Uterus (tissue), 4 donors: ENCODE data around the gene LIMCH1. TPM values are rescaled to one million over a fixed set of nuclear protein-coding genes. Genes with fewer than 3 reads are reported as not detected.
A peak's percentile ranks its signal among the peaks of the same experiment; 100 is the strongest.

ENCODE experiments used
- DNase-seq, 2 donors: peaks; one replicate each; pipeline ENCODE4 v3.0.0-alpha.2; 2019 to 2020
- H3K27ac ChIP-seq, 2 donors: fragments of 200-600 bp; sonication (generic); 1 replicate in 1 of 2; 2 replicates in 1 of 2; pipeline ENCODE4 v1.5.1; 2016 to 2018
- H3K27me3 ChIP-seq, 2 donors: fragments of 200-600 bp; sonication (generic); one replicate each; pipeline ENCODE4 v1.5.1; 2018 to 2019; ENCODE audit warnings: control low read depth in 1 of 2
- H3K36me3 ChIP-seq, 2 donors: fragments of 200-600 bp; sonication (generic); one replicate each; pipeline ENCODE4 v1.5.1; 2019; ENCODE audit warnings: control low read depth in 1 of 2
- H3K4me1 ChIP-seq, 2 donors: fragments of 200-600 bp; sonication (generic); one replicate each; pipeline ENCODE4 v1.5.1; 2018 to 2019; ENCODE audit warnings: control low read depth in 1 of 2
- H3K4me3 ChIP-seq, 2 donors: fragments of 200-600 bp; sonication (generic); 1 replicate in 1 of 2; 2 replicates in 1 of 2; pipeline ENCODE4 v1.5.1; 2018 to 2019; ENCODE audit warnings: mild to moderate bottlenecking in 1 of 2
- H3K9me3 ChIP-seq, 2 donors: fragments of 200-600 bp; sonication (generic); one replicate each; pipeline ENCODE4 v1.5.1; 2019; ENCODE audit warnings: control low read depth in 1 of 2
- POLR2A ChIP-seq, 2 donors: fragments of 450-650 bp; IDR thresholded peaks; one replicate each; pipeline ENCODE4 v1.6.1; 2016; ENCODE audit warnings: antibody characterized with exemption in 2 of 2, mild to moderate bottlenecking in 1 of 2, moderate library complexity in 1 of 2
- intact Hi-C: fragments of 100-400 bp; cut with DNase I; formaldehyde crosslinking; loops from one replicate; pipeline ENCODE4 v1.15.1; 2023; ENCODE audit warnings: low total_unique reads
- total RNA-seq, 4 donors: library from RNA; depleted of rRNA in 3 of 4; stranded (reverse); fragments of >200 nt in 3 of 4; gene quantifications; one replicate each; pipeline versions ENCODE4 v1.1.0 to v1.2.4, GENCODE V29; 2014 to 2023
- TF ChIP-seq, protein P1 (sequence below), 4 experiments: fragments of 200-600 bp in 2 of 4; fragments of 450-650 bp in 2 of 4; sonication (generic) in 2 of 4; IDR thresholded peaks; one replicate each; pipeline ENCODE4 v1.5.1; 2016 to 2019; ENCODE audit warnings: antibody characterized with exemption in 4 of 4, mild to moderate bottlenecking in 2 of 4, moderate library complexity in 1 of 4
- donor health status: DM: yes; HTN: yes; CAD: no.

LIMCH1 gene
- total RNA-seq, 4 donors from 2014 or later: 12.9 to 49.5 (median 28.2) TPM

DNA sequence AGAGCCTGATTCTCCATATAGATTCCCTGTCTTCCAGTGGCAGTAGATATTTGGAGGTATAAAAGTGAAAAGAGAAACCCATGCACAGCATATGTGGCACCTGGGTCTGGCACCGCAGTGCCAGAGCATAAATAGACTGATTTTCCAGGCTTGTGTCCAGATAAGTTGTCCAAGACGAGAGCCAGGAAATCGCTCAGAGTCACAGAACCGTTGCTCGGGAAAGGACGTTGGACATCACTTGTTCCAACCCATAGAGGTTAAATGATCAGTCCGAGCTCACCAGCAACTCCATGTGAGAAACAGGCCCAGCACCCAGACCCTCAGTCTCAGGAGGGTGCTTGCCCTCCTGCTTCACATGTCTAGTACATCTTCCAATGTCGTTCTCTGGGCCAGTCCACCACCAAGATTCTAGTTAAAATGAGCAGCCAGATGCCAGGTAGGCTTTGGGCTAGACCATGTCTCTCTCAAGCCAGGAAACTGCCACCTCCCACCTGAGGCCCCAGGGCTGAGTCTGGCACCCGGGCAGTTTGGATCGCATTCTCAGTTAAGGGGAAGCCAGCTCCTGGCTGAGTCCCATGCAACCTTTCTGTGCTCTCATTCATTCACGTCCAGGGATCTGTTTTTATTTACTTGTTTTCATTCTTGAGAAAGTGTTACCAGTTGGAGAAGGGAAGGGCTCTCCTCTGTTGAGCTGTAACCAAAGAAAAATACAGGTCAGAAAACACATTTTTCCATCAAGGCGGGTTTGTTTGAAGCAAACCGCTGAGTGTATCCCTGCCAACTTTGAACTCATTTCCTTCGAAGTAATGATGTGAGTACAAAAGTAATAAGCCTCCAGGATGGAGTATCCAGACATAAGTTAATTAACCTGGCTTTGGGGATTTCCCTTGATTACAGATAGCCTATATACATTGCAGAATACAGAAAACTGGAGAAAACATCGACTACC is 118.9 kb downstream of the LIMCH1 start:
- intact Hi-C loops: no loop called here
- H3K36me3 ChIP-seq: no peaks in the 10 kb centered on the region
- H3K4me1 ChIP-seq: no peaks in the 10 kb centered on the region
- no peak for DNase-seq
- H3K9me3 ChIP-seq: no peaks in the 10 kb centered on the region
- no peak overlapping the region for H3K4me3 ChIP-seq
- TF ChIP-seq, protein P1, sequence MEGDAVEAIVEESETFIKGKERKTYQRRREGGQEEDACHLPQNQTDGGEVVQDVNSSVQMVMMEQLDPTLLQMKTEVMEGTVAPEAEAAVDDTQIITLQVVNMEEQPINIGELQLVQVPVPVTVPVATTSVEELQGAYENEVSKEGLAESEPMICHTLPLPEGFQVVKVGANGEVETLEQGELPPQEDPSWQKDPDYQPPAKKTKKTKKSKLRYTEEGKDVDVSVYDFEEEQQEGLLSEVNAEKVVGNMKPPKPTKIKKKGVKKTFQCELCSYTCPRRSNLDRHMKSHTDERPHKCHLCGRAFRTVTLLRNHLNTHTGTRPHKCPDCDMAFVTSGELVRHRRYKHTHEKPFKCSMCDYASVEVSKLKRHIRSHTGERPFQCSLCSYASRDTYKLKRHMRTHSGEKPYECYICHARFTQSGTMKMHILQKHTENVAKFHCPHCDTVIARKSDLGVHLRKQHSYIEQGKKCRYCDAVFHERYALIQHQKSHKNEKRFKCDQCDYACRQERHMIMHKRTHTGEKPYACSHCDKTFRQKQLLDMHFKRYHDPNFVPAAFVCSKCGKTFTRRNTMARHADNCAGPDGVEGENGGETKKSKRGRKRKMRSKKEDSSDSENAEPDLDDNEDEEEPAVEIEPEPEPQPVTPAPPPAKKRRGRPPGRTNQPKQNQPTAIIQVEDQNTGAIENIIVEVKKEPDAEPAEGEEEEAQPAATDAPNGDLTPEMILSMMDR (IDR thresholded peaks at IDR 0.05): no peak
- TF ChIP-seq POLR2A (IDR thresholded peaks at IDR 0.05): no peak
- no peaks in the 10 kb centered on the region for H3K27me3 ChIP-seq
- no peak overlapping the region for H3K27ac ChIP-seq

- no peak for TF ChIP-seq POLR2A (IDR thresholded peaks at IDR 0.05)
- TF ChIP-seq, protein P1 (IDR thresholded peaks at IDR 0.05): no peak
- Histone ChIP-seq H3K4me1 (no peaks in the 10 kb centered on the region), H3K27ac (no peak overlapping the region), H3K27me3 (no peaks in the 10 kb centered on the region), H3K4me3 (no peak overlapping the region), H3K9me3 (no peaks in the 10 kb centered on the region), H3K36me3 (no peaks in the 10 kb centered on the region)
- DNase-seq: no peak
- intact Hi-C loops: no loop called here
Observed at GRCh38 chr4:41657561-41657960, 119.6 kb downstream of the LIMCH1 start.

DNA sequence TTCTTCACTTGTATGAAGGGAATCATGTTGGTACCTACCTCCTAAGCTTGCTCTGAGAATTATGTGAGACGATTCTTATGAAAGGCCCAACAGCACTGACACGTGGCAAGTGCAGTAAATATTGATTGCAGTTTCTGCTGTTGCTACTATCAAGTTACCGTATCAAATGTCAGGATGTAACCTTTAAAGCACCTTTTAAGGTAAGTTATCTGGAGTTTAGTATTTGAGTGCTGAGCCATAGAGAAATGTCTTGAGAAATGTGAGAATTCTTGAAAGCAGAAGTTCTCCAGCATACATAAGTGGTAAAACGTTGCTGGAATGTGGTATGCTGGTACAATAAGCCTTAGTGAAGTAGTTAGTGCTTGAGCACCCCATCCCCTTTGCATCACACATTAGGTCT is 120.2 kb downstream of the LIMCH1 start:
- H3K27ac ChIP-seq: no peak overlapping the region
- no peaks in the 10 kb centered on the region for H3K9me3 ChIP-seq
- DNase-seq: no peak
- H3K27me3 ChIP-seq: no peaks in the 10 kb centered on the region
- H3K36me3 ChIP-seq: no peaks in the 10 kb centered on the region
- no peak overlapping the region for H3K4me3 ChIP-seq
- no peaks in the 10 kb centered on the region for H3K4me1 ChIP-seq
- intact Hi-C loops: no loop called here
- TF ChIP-seq POLR2A (IDR thresholded peaks at IDR 0.05): no peak
- TF ChIP-seq, protein P1 (IDR thresholded peaks at IDR 0.05): no peak

DNA sequence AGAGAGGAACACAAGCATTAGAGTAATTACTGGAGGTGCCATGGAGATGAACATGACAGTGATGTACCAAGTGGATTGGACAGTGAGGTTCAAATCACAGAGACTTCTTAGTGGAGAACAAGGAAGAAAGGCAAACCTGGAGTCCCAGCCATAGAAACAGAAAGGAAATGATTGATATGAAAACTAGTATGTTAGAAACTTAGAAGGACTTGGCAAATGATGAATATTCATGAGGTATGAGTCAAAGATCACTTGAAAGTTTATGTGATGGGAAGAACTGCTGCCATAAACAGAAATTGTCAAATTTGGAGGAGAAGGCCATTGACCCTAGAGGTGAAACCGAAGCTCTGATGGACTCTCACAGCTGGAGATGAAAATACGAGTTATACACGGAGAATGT is 122.4 kb downstream of the LIMCH1 start:
- intact Hi-C loops: loop anchor here (5.0 kb wide), 1 partner anchor 368 kb away; no protein-coding TSS in a partner anchor
- TF ChIP-seq, protein P1 (IDR thresholded peaks at IDR 0.05): no peak
- no peak for TF ChIP-seq POLR2A (IDR thresholded peaks at IDR 0.05)
- Histone ChIP-seq H3K4me1 (no peaks in the 10 kb centered on the region), H3K27ac (no peak overlapping the region), H3K36me3 (no peaks in the 10 kb centered on the region), H3K27me3 (no peaks in the 10 kb centered on the region), H3K4me3 (no peak overlapping the region), H3K9me3 (no peaks in the 10 kb centered on the region)
- DNase-seq: no peak

- peak; percentile 24 to 42 for DNase-seq
Observed at GRCh38 chr4:41661442-41662076, 123.6 kb downstream of the LIMCH1 start.

More at GRCh38 chr4:41661442-41662076, 123.6 kb downstream of the LIMCH1 start:
- Histone ChIP-seq H3K9me3 (no peaks in the 10 kb centered on the region), H3K36me3 (no peaks in the 10 kb centered on the region), H3K4me3 (no peak overlapping the region), H3K27ac (no peak overlapping the region), H3K4me1 (no peaks in the 10 kb centered on the region), H3K27me3 (no peaks in the 10 kb centered on the region)
- TF ChIP-seq, protein P1 (IDR thresholded peaks at IDR 0.05): peak; percentile 74 to 88 (median 79)
- no peak for TF ChIP-seq POLR2A (IDR thresholded peaks at IDR 0.05)
- intact Hi-C loops: loop anchor here (5.0 kb wide), 1 partner anchor 369 kb away; no protein-coding TSS in a partner anchor
